ENCODE results near the gene GNG12. TPM values are rescaled to one million over a fixed set of nuclear protein-coding genes. Genes with fewer than 3 reads are reported as not detected.
A peak's percentile ranks its signal among the peaks of the same experiment; 100 is the strongest.

GNG12 gene
- total and polyA plus RNA-seq, 9 of the 15 experiments (the other 6 are each of a cell fraction or from before 2014, with no cell fraction given): 2.6 to 6.0 (median 4.1) TPM

DNA sequence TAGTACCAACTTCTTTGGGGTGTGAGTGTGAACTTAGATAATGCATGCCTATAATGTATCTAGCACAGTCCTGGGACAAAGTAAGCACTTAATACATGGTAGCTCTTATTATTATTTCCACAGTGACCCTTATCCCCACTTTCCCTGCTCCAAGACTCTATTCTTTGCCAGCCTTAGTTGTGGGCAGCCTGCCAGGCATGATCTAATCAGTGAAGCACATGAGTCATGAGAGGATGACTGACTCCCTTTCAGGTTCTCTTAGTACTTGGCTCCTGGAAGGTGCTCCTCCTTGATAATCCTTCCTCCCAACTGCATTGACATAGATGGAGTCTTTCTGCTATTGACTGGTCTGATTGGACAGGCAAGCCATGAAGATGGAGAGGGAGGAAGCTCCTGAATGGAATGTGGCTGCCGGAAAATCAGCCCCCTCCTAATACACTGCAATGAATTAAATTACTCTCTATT is 17.4 kb upstream of the GNG12 start (continued):
- TF ChIP-seq, protein P1, sequence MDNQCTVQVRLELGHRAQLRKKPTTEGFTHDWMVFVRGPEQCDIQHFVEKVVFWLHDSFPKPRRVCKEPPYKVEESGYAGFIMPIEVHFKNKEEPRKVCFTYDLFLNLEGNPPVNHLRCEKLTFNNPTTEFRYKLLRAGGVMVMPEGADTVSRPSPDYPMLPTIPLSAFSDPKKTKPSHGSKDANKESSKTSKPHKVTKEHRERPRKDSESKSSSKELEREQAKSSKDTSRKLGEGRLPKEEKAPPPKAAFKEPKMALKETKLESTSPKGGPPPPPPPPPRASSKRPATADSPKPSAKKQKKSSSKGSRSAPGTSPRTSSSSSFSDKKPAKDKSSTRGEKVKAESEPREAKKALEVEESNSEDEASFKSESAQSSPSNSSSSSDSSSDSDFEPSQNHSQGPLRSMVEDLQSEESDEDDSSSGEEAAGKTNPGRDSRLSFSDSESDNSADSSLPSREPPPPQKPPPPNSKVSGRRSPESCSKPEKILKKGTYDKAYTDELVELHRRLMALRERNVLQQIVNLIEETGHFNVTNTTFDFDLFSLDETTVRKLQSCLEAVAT (IDR thresholded peaks at IDR 0.05): no peak
- TF ChIP-seq JUN (IDR thresholded peaks at IDR 0.05; ENCODE audit: borderline replicate concordance, low read depth, low read length) (peak; percentile 89), JUN (CRISPR knock-in tag; IDR thresholded peaks at IDR 0.05; ENCODE audit: borderline replicate concordance) (no peak), TCF3 (CRISPR knock-in tag; IDR thresholded peaks at IDR 0.05) (peak; percentile 64), ARID1B (IDR thresholded peaks at IDR 0.05) (peak; percentile 80), EHMT2 (IDR thresholded peaks at IDR 0.05) (peak; percentile 55; the same call in 1 of the 2 replicates), NR2C1 (IDR thresholded peaks at IDR 0.05) (no peak), NR2C1 (tag; IDR thresholded peaks at IDR 0.05) (no peak; the same call in 1 of the 2 replicates), EP300 (IDR thresholded peaks at IDR 0.05; ENCODE audit: low read length) (peak; percentile 44; the same call in 1 of the 2 replicates), RFX7 (CRISPR knock-in tag; IDR thresholded peaks at IDR 0.05) (no peak), SMARCA4 (IDR thresholded peaks at IDR 0.05) (peak; percentile 54; the same call in 1 of the 2 replicates), NFIC (IDR thresholded peaks at IDR 0.05) (peak; percentile 86), MAFG (tag; conservative IDR thresholded peaks at IDR 0.05) (no peak)
- TF ChIP-seq, protein P2, sequence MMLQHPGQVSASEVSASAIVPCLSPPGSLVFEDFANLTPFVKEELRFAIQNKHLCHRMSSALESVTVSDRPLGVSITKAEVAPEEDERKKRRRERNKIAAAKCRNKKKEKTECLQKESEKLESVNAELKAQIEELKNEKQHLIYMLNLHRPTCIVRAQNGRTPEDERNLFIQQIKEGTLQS (IDR thresholded peaks at IDR 0.05): peak; percentile 85
- TF ChIP-seq, protein P2 (CRISPR knock-in tag; conservative IDR thresholded peaks at IDR 0.05): no peak
- TF ChIP-seq, protein P3, sequence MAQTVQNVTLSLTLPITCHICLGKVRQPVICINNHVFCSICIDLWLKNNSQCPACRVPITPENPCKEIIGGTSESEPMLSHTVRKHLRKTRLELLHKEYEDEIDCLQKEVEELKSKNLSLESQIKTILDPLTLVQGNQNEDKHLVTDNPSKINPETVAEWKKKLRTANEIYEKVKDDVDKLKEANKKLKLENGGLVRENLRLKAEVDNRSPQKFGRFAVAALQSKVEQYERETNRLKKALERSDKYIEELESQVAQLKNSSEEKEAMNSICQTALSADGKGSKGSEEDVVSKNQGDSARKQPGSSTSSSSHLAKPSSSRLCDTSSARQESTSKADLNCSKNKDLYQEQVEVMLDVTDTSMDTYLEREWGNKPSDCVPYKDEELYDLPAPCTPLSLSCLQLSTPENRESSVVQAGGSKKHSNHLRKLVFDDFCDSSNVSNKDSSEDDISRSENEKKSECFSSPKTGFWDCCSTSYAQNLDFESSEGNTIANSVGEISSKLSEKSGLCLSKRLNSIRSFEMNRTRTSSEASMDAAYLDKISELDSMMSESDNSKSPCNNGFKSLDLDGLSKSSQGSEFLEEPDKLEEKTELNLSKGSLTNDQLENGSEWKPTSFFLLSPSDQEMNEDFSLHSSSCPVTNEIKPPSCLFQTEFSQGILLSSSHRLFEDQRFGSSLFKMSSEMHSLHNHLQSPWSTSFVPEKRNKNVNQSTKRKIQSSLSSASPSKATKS (CRISPR knock-in tag; IDR thresholded peaks at IDR 0.05): no peak
- TF ChIP-seq, protein P4, sequence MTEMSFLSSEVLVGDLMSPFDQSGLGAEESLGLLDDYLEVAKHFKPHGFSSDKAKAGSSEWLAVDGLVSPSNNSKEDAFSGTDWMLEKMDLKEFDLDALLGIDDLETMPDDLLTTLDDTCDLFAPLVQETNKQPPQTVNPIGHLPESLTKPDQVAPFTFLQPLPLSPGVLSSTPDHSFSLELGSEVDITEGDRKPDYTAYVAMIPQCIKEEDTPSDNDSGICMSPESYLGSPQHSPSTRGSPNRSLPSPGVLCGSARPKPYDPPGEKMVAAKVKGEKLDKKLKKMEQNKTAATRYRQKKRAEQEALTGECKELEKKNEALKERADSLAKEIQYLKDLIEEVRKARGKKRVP (CRISPR knock-in tag; IDR thresholded peaks at IDR 0.05): no peak
- TF ChIP-seq, protein P5, sequence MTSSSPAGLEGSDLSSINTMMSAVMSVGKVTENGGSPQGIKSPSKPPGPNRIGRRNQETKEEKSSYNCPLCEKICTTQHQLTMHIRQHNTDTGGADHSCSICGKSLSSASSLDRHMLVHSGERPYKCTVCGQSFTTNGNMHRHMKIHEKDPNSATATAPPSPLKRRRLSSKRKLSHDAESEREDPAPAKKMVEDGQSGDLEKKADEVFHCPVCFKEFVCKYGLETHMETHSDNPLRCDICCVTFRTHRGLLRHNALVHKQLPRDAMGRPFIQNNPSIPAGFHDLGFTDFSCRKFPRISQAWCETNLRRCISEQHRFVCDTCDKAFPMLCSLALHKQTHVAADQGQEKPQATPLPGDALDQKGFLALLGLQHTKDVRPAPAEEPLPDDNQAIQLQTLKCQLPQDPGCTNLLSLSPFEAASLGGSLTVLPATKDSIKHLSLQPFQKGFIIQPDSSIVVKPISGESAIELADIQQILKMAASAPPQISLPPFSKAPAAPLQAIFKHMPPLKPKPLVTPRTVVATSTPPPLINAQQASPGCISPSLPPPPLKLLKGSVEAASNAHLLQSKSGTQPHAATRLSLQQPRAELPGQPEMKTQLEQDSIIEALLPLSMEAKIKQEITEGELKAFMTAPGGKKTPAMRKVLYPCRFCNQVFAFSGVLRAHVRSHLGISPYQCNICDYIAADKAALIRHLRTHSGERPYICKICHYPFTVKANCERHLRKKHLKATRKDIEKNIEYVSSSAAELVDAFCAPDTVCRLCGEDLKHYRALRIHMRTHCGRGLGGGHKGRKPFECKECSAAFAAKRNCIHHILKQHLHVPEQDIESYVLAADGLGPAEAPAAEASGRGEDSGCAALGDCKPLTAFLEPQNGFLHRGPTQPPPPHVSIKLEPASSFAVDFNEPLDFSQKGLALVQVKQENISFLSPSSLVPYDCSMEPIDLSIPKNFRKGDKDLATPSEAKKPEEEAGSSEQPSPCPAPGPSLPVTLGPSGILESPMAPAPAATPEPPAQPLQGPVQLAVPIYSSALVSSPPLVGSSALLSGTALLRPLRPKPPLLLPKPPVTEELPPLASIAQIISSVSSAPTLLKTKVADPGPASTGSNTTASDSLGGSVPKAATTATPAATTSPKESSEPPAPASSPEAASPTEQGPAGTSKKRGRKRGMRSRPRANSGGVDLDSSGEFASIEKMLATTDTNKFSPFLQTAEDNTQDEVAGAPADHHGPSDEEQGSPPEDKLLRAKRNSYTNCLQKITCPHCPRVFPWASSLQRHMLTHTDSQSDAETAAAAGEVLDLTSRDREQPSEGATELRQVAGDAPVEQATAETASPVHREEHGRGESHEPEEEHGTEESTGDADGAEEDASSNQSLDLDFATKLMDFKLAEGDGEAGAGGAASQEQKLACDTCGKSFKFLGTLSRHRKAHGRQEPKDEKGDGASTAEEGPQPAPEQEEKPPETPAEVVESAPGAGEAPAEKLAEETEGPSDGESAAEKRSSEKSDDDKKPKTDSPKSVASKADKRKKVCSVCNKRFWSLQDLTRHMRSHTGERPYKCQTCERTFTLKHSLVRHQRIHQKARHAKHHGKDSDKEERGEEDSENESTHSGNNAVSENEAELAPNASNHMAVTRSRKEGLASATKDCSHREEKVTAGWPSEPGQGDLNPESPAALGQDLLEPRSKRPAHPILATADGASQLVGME (CRISPR knock-in tag; IDR thresholded peaks at IDR 0.05): 0 out of 2 replicates have a peak, but pooled peaks have one; percentile 32

Data from K562 (cell line).